GM12891 (cell line): Measurements from ENCODE around the gene MYL5.
"Not testable (repeated sequence)": the region's sequence is repeated elsewhere in the genome, so short reads cannot be mapped to it uniquely, and the experiment has no call there.

Source experiments
- DNase-seq: peaks from one replicate; pipeline ENCODE4 v3.0.0; 2011; ENCODE audit warnings: low spot score; ENCODE audit not compliant: insufficient read length
- FAIRE-seq: peaks from 2 replicates; lab custom pipeline; 2011; peaks lifted over from hg19 to GRCh38; lab: Jason Lieb, UNC
- PAX5 ChIP-seq: IDR thresholded peaks from 2 replicates; pipeline ENCODE4 v1.6.1; 2011; ENCODE audit warnings: low read length, moderate library complexity, mild to moderate bottlenecking; ENCODE audit not compliant: insufficient read depth, severe bottlenecking
- POLR2A ChIP-seq: IDR thresholded peaks from 2 replicates; pipeline ENCODE4 v1.6.1; 2011; ENCODE audit warnings: low read depth, low read length, control low read depth
- POLR2AphosphoS5 ChIP-seq: IDR thresholded peaks from 2 replicates; pipeline ENCODE4 v1.6.1; 2011; ENCODE audit warnings: low read depth, low read length, control low read depth
- POU2F2 ChIP-seq: IDR thresholded peaks from 2 replicates; pipeline ENCODE4 v1.6.1; 2011; ENCODE audit warnings: low read depth, mild to moderate bottlenecking, control low read depth, low read length, moderate library complexity
- SPI1 ChIP-seq: IDR thresholded peaks from 2 replicates; pipeline ENCODE4 v1.6.1; 2011; ENCODE audit warnings: low read depth, low read length, control low read depth
- TAF1 ChIP-seq: IDR thresholded peaks from 2 replicates; pipeline ENCODE4 v1.6.1; 2011; ENCODE audit warnings: low read depth, low read length, control low read depth

Gene MYL5

GRCh38 chr4:629636-629914 lies 44.8 kb upstream of the MYL5 start:
- FAIRE-seq = no peak
- TF ChIP-seq PAX5 (no peak), POLR2AphosphoS5 (no peak), TAF1 (no peak), SPI1 (no peak), POU2F2 (no peak), POLR2A (no peak)
- DNase-seq = no peak

GRCh38 chr4:629915-630641 lies 44.3 kb upstream of the MYL5 start:
- TF ChIP-seq SPI1 = no peak
- no peak for TF ChIP-seq PAX5
- TF ChIP-seq POLR2A = no peak
- no peak for TF ChIP-seq POU2F2
- TF ChIP-seq POLR2AphosphoS5 = no peak
- TF ChIP-seq TAF1 = no peak
- no peak for DNase-seq
- FAIRE-seq = no peak

GRCh38 chr4:630656-631055 lies 43.7 kb upstream of the MYL5 start:
- DNase-seq (no peak), FAIRE-seq (no peak)
- TF ChIP-seq POU2F2 = no peak
- no peak for TF ChIP-seq PAX5
- TF ChIP-seq POLR2AphosphoS5 = no peak
- no peak for TF ChIP-seq SPI1
- TF ChIP-seq TAF1 = no peak

- FAIRE-seq = no peak
- DNase-seq = no peak
- TF ChIP-seq POLR2AphosphoS5 (no peak), SPI1 (no peak), POU2F2 (no peak), POLR2A (no peak), TAF1 (no peak), PAX5 (no peak)
Observed at GRCh38 chr4:632196-632790, 42.0 kb upstream of the MYL5 start.

- DNase-seq (no peak), FAIRE-seq (no peak)
- no peak for TF ChIP-seq PAX5
- no peak for TF ChIP-seq SPI1
- no peak for TF ChIP-seq POLR2AphosphoS5
- TF ChIP-seq POU2F2 = no peak
- TF ChIP-seq TAF1 = no peak
- TF ChIP-seq POLR2A = no peak
Observed at GRCh38 chr4:632926-633325, 41.4 kb upstream of the MYL5 start.

- FAIRE-seq (no peak), DNase-seq (no peak)
- TF ChIP-seq PAX5 (no peak), POLR2A (no peak), POU2F2 (no peak), POLR2AphosphoS5 (no peak), SPI1 (no peak), TAF1 (no peak)
Observed at GRCh38 chr4:633406-633805, 40.9 kb upstream of the MYL5 start.

GRCh38 chr4:633976-634598 lies 40.3 kb upstream of the MYL5 start:
- FAIRE-seq = no peak
- no peak for TF ChIP-seq POU2F2
- no peak for TF ChIP-seq SPI1
- no peak for DNase-seq

GRCh38 chr4:634599-634985 lies 39.8 kb upstream of the MYL5 start:
- DNase-seq (no peak), FAIRE-seq (no peak)
- TF ChIP-seq POLR2AphosphoS5 (no peak), SPI1 (no peak), TAF1 (no peak), PAX5 (no peak), POU2F2 (no peak), POLR2A (no peak)

GRCh38 chr4:635066-635835 lies 39.1 kb upstream of the MYL5 start:
- not testable (repeated sequence) for FAIRE-seq, DNase-seq
